ENCODE results near the gene CYREN.

CYREN gene

DNA sequence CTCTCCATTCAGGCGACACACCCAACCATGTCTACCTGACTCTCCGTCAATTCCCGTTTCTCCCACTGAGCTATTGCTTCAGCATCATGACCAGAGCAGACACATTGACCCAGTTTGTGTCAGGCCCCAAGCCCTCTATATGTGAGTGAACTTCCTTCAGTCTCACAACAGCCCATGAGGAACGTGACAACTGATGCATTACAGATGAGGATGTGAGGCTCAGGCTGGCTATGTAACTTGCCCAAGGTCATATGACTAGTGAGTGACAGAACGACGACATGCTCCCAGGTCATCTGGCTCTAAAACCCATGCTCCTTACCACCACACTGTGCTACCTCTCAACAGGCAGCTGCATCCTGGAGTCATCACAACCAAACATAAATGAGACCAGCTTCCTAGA, 19.0 kb downstream of the CYREN start:
- in situ Hi-C loops (cut with HindIII; ENCODE audit: low sequenced_read_pairs): no loop called here
- no peak for DNase-seq (ENCODE audit: low read depth, low spot score)
- H3K4me3 ChIP-seq (ENCODE audit: low read depth, low read length): no peak overlapping the region
- TF ChIP-seq, protein P1, sequence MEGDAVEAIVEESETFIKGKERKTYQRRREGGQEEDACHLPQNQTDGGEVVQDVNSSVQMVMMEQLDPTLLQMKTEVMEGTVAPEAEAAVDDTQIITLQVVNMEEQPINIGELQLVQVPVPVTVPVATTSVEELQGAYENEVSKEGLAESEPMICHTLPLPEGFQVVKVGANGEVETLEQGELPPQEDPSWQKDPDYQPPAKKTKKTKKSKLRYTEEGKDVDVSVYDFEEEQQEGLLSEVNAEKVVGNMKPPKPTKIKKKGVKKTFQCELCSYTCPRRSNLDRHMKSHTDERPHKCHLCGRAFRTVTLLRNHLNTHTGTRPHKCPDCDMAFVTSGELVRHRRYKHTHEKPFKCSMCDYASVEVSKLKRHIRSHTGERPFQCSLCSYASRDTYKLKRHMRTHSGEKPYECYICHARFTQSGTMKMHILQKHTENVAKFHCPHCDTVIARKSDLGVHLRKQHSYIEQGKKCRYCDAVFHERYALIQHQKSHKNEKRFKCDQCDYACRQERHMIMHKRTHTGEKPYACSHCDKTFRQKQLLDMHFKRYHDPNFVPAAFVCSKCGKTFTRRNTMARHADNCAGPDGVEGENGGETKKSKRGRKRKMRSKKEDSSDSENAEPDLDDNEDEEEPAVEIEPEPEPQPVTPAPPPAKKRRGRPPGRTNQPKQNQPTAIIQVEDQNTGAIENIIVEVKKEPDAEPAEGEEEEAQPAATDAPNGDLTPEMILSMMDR (IDR thresholded peaks at IDR 0.05; ENCODE audit: low read depth, low read length): no peak

DNA sequence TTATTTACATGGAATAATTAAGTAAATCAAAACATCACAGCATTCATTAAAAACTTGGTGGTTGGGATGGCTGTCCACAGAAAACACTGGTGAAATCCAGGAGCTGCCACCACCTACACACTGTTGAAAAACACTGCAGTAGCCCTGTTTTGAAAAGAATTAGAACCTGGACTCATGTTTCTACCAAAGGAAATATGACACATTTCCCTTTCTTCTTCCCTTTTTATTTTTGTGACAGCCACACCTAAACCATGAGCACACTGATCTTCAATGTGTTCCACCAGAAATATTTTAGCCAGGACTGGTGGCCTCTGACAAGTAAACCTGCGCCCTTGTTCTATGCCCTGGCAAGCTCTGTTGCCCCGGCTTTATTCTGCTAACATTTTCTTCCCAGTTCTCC, 19.4 kb downstream of the CYREN start:
- TF ChIP-seq, protein P1 (IDR thresholded peaks at IDR 0.05; ENCODE audit: low read depth, low read length): no peak
- no peak for DNase-seq (ENCODE audit: low read depth, low spot score)
- no peak overlapping the region for H3K4me3 ChIP-seq (ENCODE audit: low read depth, low read length)
- in situ Hi-C loops (cut with HindIII; ENCODE audit: low sequenced_read_pairs): no loop called here

DNA sequence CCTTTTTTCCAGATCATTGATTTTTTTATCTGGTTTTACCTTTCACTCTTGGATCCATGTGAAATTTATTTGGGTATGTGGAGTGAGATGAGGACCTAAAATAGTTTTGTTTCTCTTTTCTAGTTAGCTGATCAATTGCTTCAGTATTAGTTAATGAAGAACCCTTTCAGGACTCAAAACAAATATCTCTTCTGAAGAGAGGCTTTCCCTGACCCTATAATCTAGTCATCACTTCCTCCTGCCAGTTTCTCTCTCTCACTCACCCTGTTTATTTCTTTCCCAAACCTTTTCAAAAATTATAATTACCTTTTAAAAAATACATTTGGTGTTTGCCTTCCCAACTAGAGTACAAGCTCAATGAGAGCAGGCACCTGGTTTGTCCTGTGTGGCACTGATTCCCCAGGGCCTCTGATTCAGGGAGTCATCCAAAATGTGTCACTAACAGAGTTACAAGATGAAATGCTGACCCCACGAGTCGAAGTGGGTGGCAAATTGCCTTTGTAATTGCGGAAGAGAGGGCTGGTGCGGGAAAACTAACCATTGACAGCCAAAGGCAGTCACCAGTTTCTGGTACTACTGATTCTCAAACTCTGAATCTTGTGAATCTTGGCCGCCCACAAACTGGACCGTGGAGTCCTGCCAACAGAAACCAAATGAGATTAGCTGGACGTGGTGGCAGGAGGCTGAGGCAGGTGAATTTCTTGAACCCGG, 20.3 kb downstream of the CYREN start:
- in situ Hi-C loops (cut with HindIII; ENCODE audit: low sequenced_read_pairs): no loop called here
- DNase-seq (ENCODE audit: low read depth, low spot score): no peak
- TF ChIP-seq, protein P1 (IDR thresholded peaks at IDR 0.05; ENCODE audit: low read depth, low read length): no peak
- no peak overlapping the region for H3K4me3 ChIP-seq (ENCODE audit: low read depth, low read length)

DNA sequence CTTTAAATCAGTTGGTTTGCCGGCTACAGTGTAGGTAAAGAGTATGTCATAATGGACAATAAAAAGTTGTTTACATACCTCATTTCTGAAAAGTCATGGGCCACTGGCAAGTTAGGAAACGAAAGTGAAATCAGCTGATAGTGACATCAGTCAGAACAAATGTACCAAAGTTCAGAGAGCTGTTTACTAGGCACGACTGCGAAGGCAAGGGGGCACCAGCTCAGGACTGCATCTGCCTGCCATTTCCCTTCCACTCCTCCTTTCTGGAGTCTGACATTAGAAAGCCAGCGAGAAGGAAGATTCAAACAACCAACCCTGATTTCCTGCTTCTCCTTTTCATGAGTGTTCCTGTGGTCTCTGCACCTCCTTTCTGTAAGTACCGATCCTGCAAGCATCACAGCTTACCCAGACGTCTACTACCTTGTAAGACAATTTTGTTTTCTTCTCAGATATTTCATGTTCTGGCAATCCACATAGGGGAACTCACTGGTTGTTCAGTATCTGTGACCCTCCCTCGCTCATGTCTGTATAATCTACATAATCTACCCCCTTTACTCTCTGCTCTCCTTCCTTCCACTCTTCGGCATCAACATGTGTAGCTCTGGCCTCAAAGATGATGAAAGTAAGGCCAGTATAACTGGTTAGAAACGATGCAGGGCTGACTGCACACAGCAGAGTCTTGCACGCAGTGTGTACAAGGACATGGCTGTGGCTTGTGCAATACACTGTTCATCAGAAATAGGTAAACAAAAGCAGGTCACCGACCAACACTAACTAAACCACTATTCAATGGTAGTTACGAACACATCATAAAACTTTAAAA, 22.4 kb downstream of the CYREN start, which contains the start of gene TMEM140:
Gene TMEM140 (plus strand): TSS at position 174 of the 823 bp plus-strand sequence. CDS start 16,370 bp downstream, outside the sequence.
- H3K4me3 ChIP-seq (ENCODE audit: low read depth, low read length): peak within 1 kb of the TSS; percentile 10
- in situ Hi-C loops (cut with HindIII; ENCODE audit: low sequenced_read_pairs): no loop called here
- TF ChIP-seq, protein P1 (IDR thresholded peaks at IDR 0.05; ENCODE audit: low read depth, low read length): no peak
- DNase-seq (ENCODE audit: low read depth, low spot score): peak; percentile 54

DNA sequence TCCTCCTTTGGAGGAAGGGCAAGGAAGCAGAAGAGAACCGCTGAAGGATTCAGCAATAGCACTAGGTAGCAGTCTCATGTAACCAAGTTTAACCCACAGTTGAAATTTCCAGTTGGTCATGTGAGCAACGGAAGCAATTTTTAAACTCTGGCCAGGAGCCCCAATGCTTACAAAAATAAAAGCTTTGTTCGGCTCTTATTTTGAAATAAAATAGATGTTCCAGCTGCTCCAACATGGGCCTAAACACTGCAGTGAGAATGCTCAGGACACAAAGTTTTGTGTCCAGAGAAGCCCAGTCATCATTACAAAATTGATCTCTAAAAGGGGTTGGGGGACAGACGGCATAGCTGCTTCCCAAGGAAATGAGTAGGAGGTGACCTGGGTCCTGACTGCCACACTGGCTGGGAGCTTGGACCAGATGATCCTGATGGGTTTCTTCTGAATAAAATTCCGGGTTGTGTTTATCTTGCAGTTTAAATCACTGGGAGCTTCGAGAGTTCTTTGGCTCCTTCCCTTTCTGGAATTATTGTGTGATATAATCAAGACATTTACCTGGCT, 23.1 kb downstream of the CYREN start:
- DNase-seq (ENCODE audit: low read depth, low spot score): peak; percentile 28
- in situ Hi-C loops (cut with HindIII; ENCODE audit: low sequenced_read_pairs): no loop called here

More for the DNA sequence above, 23.1 kb downstream of the CYREN start:
- TF ChIP-seq, protein P1 (IDR thresholded peaks at IDR 0.05; ENCODE audit: low read depth, low read length): no peak
- H3K4me3 ChIP-seq (ENCODE audit: low read depth, low read length): peak overlapping the region; percentile 1
